SK-N-SH (cell line): ENCODE results near the gene DLG2.

Source experiments
- CHD2 ChIP-seq: fragments of 150-350 bp; IDR thresholded peaks from 2 replicates; pipeline ENCODE4 v1.6.1; 2018; ENCODE audit warnings: low read length; ENCODE audit not compliant: partially characterized antibody
- CTCF ChIP-seq: fragments of 200-600 bp; sonication (generic); IDR thresholded peaks from 2 replicates; pipeline ENCODE4 v1.6.1; 2017; ENCODE audit warnings: antibody characterized with exemption, mild to moderate bottlenecking, moderate library complexity
- EP300 ChIP-seq, 2 experiments: IDR thresholded peaks; 2 replicates each; pipeline versions ENCODE4 v1.4.0 to v1.6.1; 2012; ENCODE audit warnings: borderline replicate concordance in 1 of 2, low read depth in 1 of 2, low read length in 1 of 2
- FOSL2 ChIP-seq: IDR thresholded peaks from 2 replicates; pipeline ENCODE4 v1.4.0; 2012; ENCODE audit warnings: low read depth, mild to moderate bottlenecking, moderate library complexity, borderline replicate concordance
- FOXJ3 ChIP-seq: sonication (generic); formaldehyde crosslinking; IDR thresholded peaks from 2 replicates; pipeline ENCODE4 v1.5.1; 2020; ENCODE audit warnings: mild to moderate bottlenecking, missing genetic modification reagents
- GABPA ChIP-seq: IDR thresholded peaks from 2 replicates; pipeline ENCODE4 v1.4.0; 2012; ENCODE audit warnings: low read depth, mild to moderate bottlenecking
- POLR2AphosphoS5 ChIP-seq: IDR thresholded peaks from 2 replicates; pipeline ENCODE4 v1.6.1; 2012; ENCODE audit warnings: low read depth, low read length
- RCOR1 ChIP-seq: fragments of 150-350 bp; IDR thresholded peaks from 2 replicates; pipeline ENCODE4 v1.6.1; 2017; ENCODE audit warnings: antibody characterized with exemption, low read length
- REST ChIP-seq: IDR thresholded peaks from 2 replicates; pipeline ENCODE4 v1.6.1; 2012; ENCODE audit warnings: mild to moderate bottlenecking, low read depth, low read length, moderate library complexity
- RXRA ChIP-seq: IDR thresholded peaks from 2 replicates; pipeline ENCODE4 v1.4.0; 2012; ENCODE audit warnings: low read depth, mild to moderate bottlenecking, borderline replicate concordance
- USF2 ChIP-seq: fragments of 150-350 bp; IDR thresholded peaks from 2 replicates; pipeline ENCODE4 v1.6.1; 2017; ENCODE audit warnings: antibody characterized with exemption, low read length, low read depth, borderline replicate concordance
- YY1 ChIP-seq: IDR thresholded peaks from 2 replicates; pipeline ENCODE4 v1.4.0; 2012; ENCODE audit warnings: low read depth, mild to moderate bottlenecking
- ZBTB33 ChIP-seq: IDR thresholded peaks from 2 replicates; pipeline ENCODE4 v1.4.0; 2012; ENCODE audit warnings: low read depth, borderline replicate concordance

GRCh38 chr11:84905411-84905810, 721.7 kb downstream of the DLG2 start:
- TF ChIP-seq USF2 (no peak), CTCF (no peak), RXRA (no peak), CHD2 (no peak), RCOR1 (no peak), EP300 (IDR thresholded peaks at IDR 0.05; ENCODE audit: borderline replicate concordance in 1 of 2, low read depth in 1 of 2, low read length in 1 of 2) (no peak), REST (no peak), FOXJ3 (CRISPR knock-in tag) (no peak), GABPA (no peak), YY1 (no peak), ZBTB33 (no peak), FOSL2 (no peak), POLR2AphosphoS5 (no peak)
